Sigmoid colon (tissue), 7 donors: ENCODE data around the gene CLN3. TPM values are rescaled to one million over a fixed set of nuclear protein-coding genes. Genes with fewer than 3 reads are reported as not detected.
"Not testable (repeated sequence)": the region's sequence is repeated elsewhere in the genome, so short reads cannot be mapped to it uniquely, and the experiment has no call there.

Source experiments
- DNase-seq: peaks from one replicate; pipeline ENCODE4 v3.0.0-alpha.2; 2019
- H3K27ac ChIP-seq, 4 donors: fragments of 200-600 bp; sonication (generic); one replicate each; pipeline ENCODE4 v1.5.1; 2016 to 2019; ENCODE audit warnings: mild to moderate bottlenecking in 1 of 4
- H3K27me3 ChIP-seq, 3 donors: fragments of 200-600 bp; sonication (generic); one replicate each; pipeline ENCODE4 v1.5.1; 2019; ENCODE audit warnings: mild to moderate bottlenecking in 1 of 3
- H3K36me3 ChIP-seq, 4 donors: fragments of 200-600 bp; sonication (generic); one replicate each; pipeline ENCODE4 v1.5.1; 2016 to 2019
- H3K4me1 ChIP-seq, 4 donors: fragments of 200-600 bp; sonication (generic); one replicate each; pipeline ENCODE4 v1.5.1; 2017 to 2019
- H3K4me3 ChIP-seq, 4 donors: fragments of 200-600 bp; sonication (generic); one replicate each; pipeline ENCODE4 v1.5.1; 2017 to 2019; ENCODE audit warnings: mild to moderate bottlenecking in 2 of 4, moderate library complexity in 1 of 4
- H3K9me3 ChIP-seq, 4 donors: fragments of 200-600 bp in 3 of 4; sonication (generic) in 3 of 4; one replicate each; pipeline versions ENCODE4 v1.5.1 to v1.6.1; 2013 to 2019
- CTCF ChIP-seq, 4 experiments: fragments of 450-650 bp in 3 of 4; fragments of 200-600 bp in 1 of 4; IDR thresholded peaks; one replicate each; pipeline ENCODE4 v1.5.1; 2016 to 2019; ENCODE audit warnings: antibody characterized with exemption in 4 of 4, mild to moderate bottlenecking in 3 of 4, moderate library complexity in 2 of 4
- EP300 ChIP-seq, 4 donors: sonication (generic); formaldehyde crosslinking; IDR thresholded peaks; one replicate each; pipeline ENCODE4 v1.6.1; 2017; ENCODE audit warnings: antibody characterized with exemption in 4 of 4
- POLR2A ChIP-seq, 2 donors: fragments of 450-650 bp; IDR thresholded peaks; one replicate each; pipeline ENCODE4 v1.6.1; 2016; ENCODE audit warnings: antibody characterized with exemption in 2 of 2, mild to moderate bottlenecking in 2 of 2, moderate library complexity in 2 of 2
- POLR2AphosphoS5 ChIP-seq, 4 donors: sonication (generic); formaldehyde crosslinking; IDR thresholded peaks; one replicate each; pipeline ENCODE4 v1.6.1; 2017; ENCODE audit warnings: antibody characterized with exemption in 4 of 4
- WGBS, 2 donors: extraction: QIAGEN DNeasy Blood & Tissue Kit; methylation state at CpG; one replicate each; pipeline ENCODE4 v1.1.7; 2013; 5-methylcytosine and 5-hydroxymethylcytosine counted together
- intact Hi-C: fragments of 100-400 bp; cut with DNase I; formaldehyde crosslinking; loops from one replicate; pipeline ENCODE4 v1.15.1; 2023
- polyA plus RNA-seq, 3 donors: library from polyadenylated mRNA; stranded (reverse); fragments of 200-250 nt; gene quantifications; one replicate each; pipeline ENCODE4 v1.2.3, GENCODE V29; 2013
- total RNA-seq, 4 donors: library from RNA; depleted of rRNA; stranded (reverse); fragments of >200 nt; gene quantifications; one replicate each; pipeline ENCODE4 v1.1.0, GENCODE V29; 2016
- donor health status: healthy with polysubstance abuse.
- donor health status: Bipolar disorder and iron deficiency.
- donor health status: healthy.

CLN3 gene
- total and polyA plus RNA-seq, 7 donors, result 16.8 to 123 (median 23.0) TPM

GRCh38 chr16:28529124-28529523, 37.2 kb upstream of the CLN3 start:
- peaks cover 0 to 29% (median 11%) of the 10 kb centered on the region in 4 donors for H3K4me1 ChIP-seq
- no peak overlapping the region for H3K27ac ChIP-seq
- intact Hi-C loops, result no loop called here
- no peaks in the 10 kb centered on the region for H3K9me3 ChIP-seq
- peaks cover 0 to 2% (median under 1%) of the 10 kb centered on the region in 4 donors for H3K36me3 ChIP-seq
- no peaks in the 10 kb centered on the region for H3K27me3 ChIP-seq
- TF ChIP-seq POLR2A (IDR thresholded peaks at IDR 0.05), result no peak
- TF ChIP-seq EP300 (IDR thresholded peaks at IDR 0.05), result no peak
- TF ChIP-seq CTCF (IDR thresholded peaks at IDR 0.05), result no peak
- TF ChIP-seq POLR2AphosphoS5 (IDR thresholded peaks at IDR 0.05), result no peak
- no peak overlapping the region for H3K4me3 ChIP-seq
- no peak for DNase-seq

- H3K4me1 ChIP-seq, result peaks cover 0 to 29% (median 12%) of the 10 kb centered on the region in 4 donors
- TF ChIP-seq POLR2AphosphoS5 (IDR thresholded peaks at IDR 0.05) (no peak), CTCF (IDR thresholded peaks at IDR 0.05) (no peak), POLR2A (IDR thresholded peaks at IDR 0.05) (no peak), EP300 (IDR thresholded peaks at IDR 0.05) (no peak)
- no peak overlapping the region for H3K4me3 ChIP-seq
- H3K36me3 ChIP-seq, result no peaks in the 10 kb centered on the region
- no peaks in the 10 kb centered on the region for H3K27me3 ChIP-seq
- no peak overlapping the region for H3K27ac ChIP-seq
- 52 to 80% methylated on average over 5 of the region's 5 CpGs for WGBS, 2 donors
- intact Hi-C loops, result no loop called here
- DNase-seq, result no peak
- no peaks in the 10 kb centered on the region for H3K9me3 ChIP-seq
Measured at GRCh38 chr16:28528463-28528867, 36.6 kb upstream of the CLN3 start.

- no peaks in the 10 kb centered on the region for H3K27me3 ChIP-seq
- no peaks in the 10 kb centered on the region for H3K9me3 ChIP-seq
- 81 to 87% methylated on average over 5 of the region's 5 CpGs for WGBS, 2 donors
- H3K27ac ChIP-seq, result no peak overlapping the region
- no peaks in the 10 kb centered on the region for H3K36me3 ChIP-seq
- H3K4me1 ChIP-seq, result peaks cover 0 to 24% (median 12%) of the 10 kb centered on the region in 4 donors
- no peak for DNase-seq
- intact Hi-C loops, result no loop called here
- TF ChIP-seq CTCF (IDR thresholded peaks at IDR 0.05) (no peak), POLR2AphosphoS5 (IDR thresholded peaks at IDR 0.05) (no peak), EP300 (IDR thresholded peaks at IDR 0.05) (no peak), POLR2A (IDR thresholded peaks at IDR 0.05) (no peak)
- H3K4me3 ChIP-seq, result no peak overlapping the region
Measured at GRCh38 chr16:28527985-28528384, 36.1 kb upstream of the CLN3 start.

- intact Hi-C loops, H3K9me3 ChIP-seq, H3K4me3 ChIP-seq, DNase-seq, H3K36me3 ChIP-seq, H3K27ac ChIP-seq, H3K27me3 ChIP-seq: not testable (repeated sequence)
- H3K4me1 ChIP-seq, result peaks cover 0 to 16% (median 9%) of the 10 kb centered on the region in 4 donors
- 96% methylated on average over 7 of the region's 7 CpGs for WGBS, 2 donors
Measured at GRCh38 chr16:28527100-28527785, 35.4 kb upstream of the CLN3 start.

- no peak overlapping the region for H3K27ac ChIP-seq
- H3K4me1 ChIP-seq, result peaks cover 0 to 9% (median 6%) of the 10 kb centered on the region in 4 donors
- intact Hi-C loops, result no loop called here
Measured at GRCh38 chr16:28526201-28527099, 34.6 kb upstream of the CLN3 start.

More at GRCh38 chr16:28526201-28527099, 34.6 kb upstream of the CLN3 start:
- WGBS, 2 donors, result 67 to 86% methylated on average over 11 of the region's 11 CpGs
- TF ChIP-seq POLR2A (IDR thresholded peaks at IDR 0.05) (no peak), EP300 (IDR thresholded peaks at IDR 0.05) (no peak), CTCF (IDR thresholded peaks at IDR 0.05) (no peak), POLR2AphosphoS5 (IDR thresholded peaks at IDR 0.05) (no peak)
- no peaks in the 10 kb centered on the region for H3K27me3 ChIP-seq
- H3K4me3 ChIP-seq, result no peak overlapping the region
- DNase-seq, result no peak
- no peaks in the 10 kb centered on the region for H3K36me3 ChIP-seq
- no peaks in the 10 kb centered on the region for H3K9me3 ChIP-seq
